Measurements from ENCODE around the gene ALDH1A3. TPM values are rescaled to one million over a fixed set of nuclear protein-coding genes. Genes with fewer than 3 reads are reported as not detected.

The ALDH1A3 gene
- total and polyA plus RNA-seq, 2 donors (not counting 1 experiment from before 2014, with no cell fraction given), result not detected

GRCh38 chr15:100905850-100906249 is 26.2 kb downstream of the ALDH1A3 start:
- Mint-ChIP-seq H3K27me3 (peaks cover 8% of the 10 kb centered on the region), H3K9me3 (ENCODE audit: insufficient read depth) (no peaks in the 10 kb centered on the region), H3K4me1 (peaks cover 1% of the 10 kb centered on the region), H3K4me3 (no peak overlapping the region), H3K27ac (no peak overlapping the region)
- Histone ChIP-seq H4K20me1 (ENCODE audit: control insufficient read depth, insufficient read depth, low read length, poor library complexity, severe bottlenecking) (no peaks in the 10 kb centered on the region), H3K27me3 (replicated peaks in 1 of 4; ENCODE audit: control extremely low read depth in 1 of 4, control insufficient read depth in 3 of 4, insufficient read depth in 4 of 4, low read length in 3 of 4) (no peaks in the 10 kb centered on the region), H3K4me2 (replicated peaks; ENCODE audit: low read depth, low read length, poor library complexity, severe bottlenecking) (no peak overlapping the region), H3K9ac (ENCODE audit: low read length) (no peak overlapping the region), H2AFZ (ENCODE audit: insufficient read depth, low read depth, low read length, poor library complexity, severe bottlenecking) (no peak overlapping the region), H3K27ac (ENCODE audit: low read length in 2 of 2) (no peak overlapping the region), H3K79me2 (ENCODE audit: control insufficient read depth, insufficient read depth, low read length) (no peaks in the 10 kb centered on the region), H3K4me3 (ENCODE audit: control extremely low read depth in 1 of 5, extremely low read depth in 1 of 5, insufficient read depth in 1 of 5, low read depth in 2 of 5, low read length in 4 of 5) (no peak overlapping the region), H3K9me3 (ENCODE audit: control extremely low read depth in 1 of 3, control insufficient read depth in 2 of 3, insufficient read depth in 1 of 3, low read length in 2 of 3) (no peaks in the 10 kb centered on the region), H3K36me3 (replicated peaks in 1 of 2; ENCODE audit: control extremely low read depth in 1 of 2, control insufficient read depth in 1 of 2, extremely low read depth in 1 of 2, insufficient read depth in 2 of 2, low read length in 1 of 2) (no peaks in the 10 kb centered on the region), H3K4me1 (ENCODE audit: control insufficient read depth in 2 of 2, insufficient read depth in 2 of 2, low read length in 2 of 2) (peaks cover 0 to 3% of the 10 kb centered on the region in 2 donors)
- ChIA-PET POLR2A (no interaction called here), CTCF (interaction anchor here (1.7 kb wide), 1 partner anchor 12 kb away, joined by 6 read pairs; no protein-coding TSS in a partner anchor)
- TF ChIP-seq, protein P1, sequence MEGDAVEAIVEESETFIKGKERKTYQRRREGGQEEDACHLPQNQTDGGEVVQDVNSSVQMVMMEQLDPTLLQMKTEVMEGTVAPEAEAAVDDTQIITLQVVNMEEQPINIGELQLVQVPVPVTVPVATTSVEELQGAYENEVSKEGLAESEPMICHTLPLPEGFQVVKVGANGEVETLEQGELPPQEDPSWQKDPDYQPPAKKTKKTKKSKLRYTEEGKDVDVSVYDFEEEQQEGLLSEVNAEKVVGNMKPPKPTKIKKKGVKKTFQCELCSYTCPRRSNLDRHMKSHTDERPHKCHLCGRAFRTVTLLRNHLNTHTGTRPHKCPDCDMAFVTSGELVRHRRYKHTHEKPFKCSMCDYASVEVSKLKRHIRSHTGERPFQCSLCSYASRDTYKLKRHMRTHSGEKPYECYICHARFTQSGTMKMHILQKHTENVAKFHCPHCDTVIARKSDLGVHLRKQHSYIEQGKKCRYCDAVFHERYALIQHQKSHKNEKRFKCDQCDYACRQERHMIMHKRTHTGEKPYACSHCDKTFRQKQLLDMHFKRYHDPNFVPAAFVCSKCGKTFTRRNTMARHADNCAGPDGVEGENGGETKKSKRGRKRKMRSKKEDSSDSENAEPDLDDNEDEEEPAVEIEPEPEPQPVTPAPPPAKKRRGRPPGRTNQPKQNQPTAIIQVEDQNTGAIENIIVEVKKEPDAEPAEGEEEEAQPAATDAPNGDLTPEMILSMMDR (IDR thresholded peaks at IDR 0.05), result no peak
- TF ChIP-seq EZH2 (IDR thresholded peaks at IDR 0.05; ENCODE audit: borderline replicate concordance, insufficient read depth, low read depth, low read length, poor library complexity, severe bottlenecking), result no peak
- no peak for DNase-seq
- no peak for ATAC-seq (ENCODE audit: low read depth)
- 93% methylated on average over 6 of the region's 8 CpGs for WGBS (ENCODE audit: insufficient coverage)
- intact Hi-C loops (cut with micrococcal nuclease), result no loop called here

DNA sequence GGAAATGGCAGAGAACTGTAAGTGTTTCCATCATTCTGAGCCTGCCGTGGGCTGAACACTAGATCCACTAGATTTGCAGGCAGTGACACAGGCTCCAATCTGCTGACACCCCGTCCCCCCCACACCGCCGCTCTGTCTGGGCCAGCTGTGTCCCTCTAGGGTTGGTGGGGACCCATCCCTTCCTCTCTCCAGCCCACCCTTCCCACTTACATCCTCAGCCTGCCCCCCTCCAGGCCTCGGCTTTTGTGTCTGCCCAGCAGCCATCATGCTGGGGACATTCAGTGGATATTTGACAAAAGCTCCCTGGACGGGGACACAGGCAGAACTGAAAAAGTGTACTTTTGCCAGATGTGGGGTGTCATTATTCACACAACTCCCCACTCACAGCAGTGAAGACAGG is 28.8 kb downstream of the ALDH1A3 start:
- Mint-ChIP-seq H3K4me3 (no peak overlapping the region), H3K27me3 (peaks cover 9% of the 10 kb centered on the region), H3K27ac (no peak overlapping the region), H3K4me1 (no peaks in the 10 kb centered on the region), H3K9me3 (ENCODE audit: insufficient read depth) (peaks cover 2% of the 10 kb centered on the region)
- ATAC-seq (ENCODE audit: low read depth), result no peak
- Histone ChIP-seq H3K4me3 (ENCODE audit: control extremely low read depth in 1 of 5, extremely low read depth in 1 of 5, insufficient read depth in 1 of 5, low read depth in 2 of 5, low read length in 4 of 5) (no peak overlapping the region), H4K20me1 (ENCODE audit: control insufficient read depth, insufficient read depth, low read length, poor library complexity, severe bottlenecking) (no peaks in the 10 kb centered on the region), H3K27me3 (replicated peaks in 1 of 4; ENCODE audit: control extremely low read depth in 1 of 4, control insufficient read depth in 3 of 4, insufficient read depth in 4 of 4, low read length in 3 of 4) (no peaks in the 10 kb centered on the region), H3K4me1 (ENCODE audit: control insufficient read depth in 2 of 2, insufficient read depth in 2 of 2, low read length in 2 of 2) (no peaks in the 10 kb centered on the region), H3K79me2 (ENCODE audit: control insufficient read depth, insufficient read depth, low read length) (no peaks in the 10 kb centered on the region), H2AFZ (ENCODE audit: insufficient read depth, low read depth, low read length, poor library complexity, severe bottlenecking) (no peak overlapping the region), H3K9me3 (ENCODE audit: control extremely low read depth in 1 of 3, control insufficient read depth in 2 of 3, insufficient read depth in 1 of 3, low read length in 2 of 3) (peaks cover 0 to 1% (median 0%) of the 10 kb centered on the region in 3 donors), H3K27ac (ENCODE audit: low read length in 2 of 2) (no peak overlapping the region), H3K36me3 (replicated peaks in 1 of 2; ENCODE audit: control extremely low read depth in 1 of 2, control insufficient read depth in 1 of 2, extremely low read depth in 1 of 2, insufficient read depth in 2 of 2, low read length in 1 of 2) (no peaks in the 10 kb centered on the region), H3K9ac (ENCODE audit: low read length) (no peak overlapping the region), H3K4me2 (replicated peaks; ENCODE audit: low read depth, low read length, poor library complexity, severe bottlenecking) (no peak overlapping the region)
- TF ChIP-seq EZH2 (IDR thresholded peaks at IDR 0.05; ENCODE audit: borderline replicate concordance, insufficient read depth, low read depth, low read length, poor library complexity, severe bottlenecking), result no peak
- TF ChIP-seq, protein P1 (IDR thresholded peaks at IDR 0.05), result no peak
- 89% methylated on average over 4 of the region's 6 CpGs for WGBS (ENCODE audit: insufficient coverage)
- POLR2A ChIA-PET, result no interaction called here
- CTCF ChIA-PET, result interaction anchor here (0.7 to 1.6 kb wide), 2 partner anchors 9 to 98 kb away, joined by 4 to 6 read pairs; no protein-coding TSS in a partner anchor
- intact Hi-C loops (cut with micrococcal nuclease), result no loop called here
- DNase-seq, result no peak

Measured in B cell (primary cell).